Eye (tissue), 1 donor: ENCODE data around the gene ZNF578.
"Not testable (repeated sequence)": the region's sequence is repeated elsewhere in the genome, so short reads cannot be mapped to it uniquely, and the experiment has no call there.

Source experiments
- DNase-seq: peaks from one replicate; pipeline ENCODE4 v3.0.0-alpha.2; 2015

Gene ZNF578

DNA sequence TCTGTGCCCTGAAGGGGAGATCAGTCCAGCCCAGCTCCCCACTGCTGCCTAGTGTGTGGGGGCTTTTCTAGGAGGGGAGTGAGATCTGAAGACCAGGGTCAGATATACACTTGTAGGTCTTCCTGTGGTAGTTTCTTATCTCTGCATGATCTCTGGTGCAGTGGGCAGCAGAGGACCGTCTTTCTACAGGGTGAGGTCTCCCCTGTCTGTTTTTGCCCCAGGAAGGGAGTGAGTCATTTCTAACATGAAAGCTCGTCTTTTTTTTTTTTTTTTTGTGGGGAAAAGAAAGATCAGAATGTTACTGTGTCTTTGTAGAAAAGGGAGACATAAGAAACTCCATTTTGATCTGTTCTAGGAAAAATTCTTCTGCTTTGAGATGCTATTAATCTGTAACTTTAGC, 65.3 kb downstream of the ZNF578 start:
- DNase-seq: no peak

DNA sequence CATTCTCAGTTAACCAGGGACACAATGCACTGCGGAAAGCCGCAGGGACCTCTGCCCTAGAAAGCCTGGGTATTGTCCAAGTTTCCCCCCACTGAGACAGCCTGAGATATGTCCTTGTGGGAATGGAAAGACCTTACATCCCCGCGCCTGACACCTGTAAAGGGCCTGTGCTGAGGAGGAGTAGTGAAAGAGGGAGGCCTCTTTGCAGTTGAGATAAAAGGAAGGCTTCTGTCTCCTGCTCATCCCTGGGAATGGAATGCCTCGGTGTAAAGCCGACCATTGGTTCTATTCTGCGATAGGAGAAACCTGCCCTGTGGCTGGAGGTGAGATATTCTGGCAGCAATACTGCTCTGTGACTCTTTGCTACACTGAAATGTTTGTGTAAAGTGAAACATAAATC, 65.8 kb downstream of the ZNF578 start:
- DNase-seq: not testable (repeated sequence)

DNA sequence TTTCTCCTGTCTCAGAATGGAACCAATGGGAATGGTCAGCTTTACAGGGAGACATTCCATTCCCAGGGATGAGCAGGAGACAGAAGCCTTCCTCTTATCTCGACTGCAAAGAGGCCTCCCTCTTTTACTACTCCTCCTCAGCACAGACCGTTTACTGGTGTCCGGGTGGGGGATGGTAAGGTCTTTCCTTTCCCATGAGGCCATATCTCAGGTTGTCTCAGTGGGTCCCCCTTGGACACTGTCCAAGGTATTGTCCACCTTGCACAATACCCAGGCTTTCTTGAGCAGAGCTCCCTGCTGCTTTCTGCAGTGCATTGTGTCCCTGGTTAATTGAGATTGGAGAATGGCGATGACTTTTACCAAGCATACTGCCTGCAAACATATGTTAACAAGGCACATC, 66.7 kb downstream of the ZNF578 start:
- no peak for DNase-seq

DNA sequence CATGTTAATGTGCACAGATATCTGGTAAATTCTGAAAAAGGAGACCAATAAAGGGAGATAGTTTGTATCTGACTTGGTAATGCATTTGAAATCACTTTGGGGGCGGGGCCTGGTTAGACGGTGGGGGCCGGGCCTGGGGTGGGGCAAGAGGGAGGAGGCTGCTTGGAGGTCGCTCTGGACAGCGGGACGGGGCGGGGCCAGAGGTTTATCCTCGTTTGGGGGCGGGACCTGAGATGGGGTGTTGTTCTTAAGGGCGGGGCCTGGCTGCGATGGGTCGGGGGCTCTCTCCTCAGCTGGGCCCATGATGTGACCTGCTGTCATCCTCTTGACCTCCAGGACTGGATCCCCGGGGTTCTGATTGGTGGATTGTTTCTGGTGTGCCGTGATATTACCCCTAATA, 69.2 kb downstream of the ZNF578 start:
- DNase-seq: no peak

DNA sequence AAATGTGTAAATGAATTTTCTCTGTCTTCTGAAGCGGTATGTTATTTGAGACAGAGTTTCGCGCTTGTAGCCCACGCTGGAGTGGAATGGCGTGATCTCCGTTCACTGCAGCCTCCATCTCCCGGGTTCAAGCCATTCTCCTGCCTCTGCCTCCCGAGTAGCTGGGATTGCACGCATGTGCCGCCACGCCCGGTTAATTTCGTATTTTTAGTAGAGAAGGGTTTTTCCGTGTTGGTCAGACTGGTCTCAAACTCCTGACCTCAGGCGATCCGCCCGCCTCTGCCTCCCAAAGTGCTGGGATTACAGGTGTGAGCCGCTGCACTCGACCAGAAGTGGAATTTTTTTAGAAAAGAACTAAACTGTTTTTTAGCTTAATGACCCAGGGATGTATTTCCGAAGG, 70.7 kb downstream of the ZNF578 start:
- DNase-seq: no peak

DNA sequence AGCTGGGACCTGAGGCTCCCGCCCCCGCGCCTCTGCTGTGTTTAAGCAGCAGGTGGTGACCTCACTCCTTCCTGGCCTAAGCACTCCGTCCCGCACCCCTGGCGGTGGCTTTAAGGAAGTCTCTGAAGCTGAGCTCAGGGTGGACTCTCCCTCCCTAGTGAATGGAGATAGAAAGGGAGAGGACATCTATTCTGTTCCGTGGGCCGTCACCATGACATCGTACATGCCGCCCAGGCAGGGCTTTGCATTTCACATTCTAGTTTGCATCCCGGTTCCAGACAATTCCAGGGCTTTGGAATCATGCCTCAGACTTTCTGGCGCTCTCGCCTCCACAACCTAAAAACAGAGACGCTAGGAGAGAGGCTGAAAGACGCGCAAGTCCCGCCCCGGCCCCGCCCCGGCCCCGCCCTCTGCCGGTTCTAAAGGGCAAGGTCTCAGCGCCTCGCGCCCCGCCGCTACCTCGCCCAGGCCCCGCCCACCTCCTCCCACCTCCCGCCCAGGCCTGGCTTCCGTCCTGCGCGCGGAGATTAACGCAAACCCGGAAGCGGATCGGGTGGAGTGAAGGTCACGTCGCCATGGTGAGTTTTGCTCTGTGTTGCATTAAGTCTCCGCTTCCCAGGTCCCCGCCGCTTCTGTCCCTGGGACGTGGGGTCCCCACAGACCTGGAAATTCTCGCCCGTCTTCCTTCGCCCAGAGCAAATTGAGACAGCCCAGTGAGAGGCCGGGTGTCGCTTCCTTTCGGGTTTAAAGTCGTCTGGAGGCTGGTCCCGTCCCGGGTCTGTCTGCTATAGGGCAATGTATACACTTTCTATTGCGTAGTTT, 74.0 kb downstream of the ZNF578 start, which contains the start of gene ZNF808:
Gene ZNF808, plus strand, starts transcription at position 535 of the 822 bp plus-strand sequence. CDS start 15,617 bp downstream, outside the sequence.
- DNase-seq: peak; percentile 96

DNA sequence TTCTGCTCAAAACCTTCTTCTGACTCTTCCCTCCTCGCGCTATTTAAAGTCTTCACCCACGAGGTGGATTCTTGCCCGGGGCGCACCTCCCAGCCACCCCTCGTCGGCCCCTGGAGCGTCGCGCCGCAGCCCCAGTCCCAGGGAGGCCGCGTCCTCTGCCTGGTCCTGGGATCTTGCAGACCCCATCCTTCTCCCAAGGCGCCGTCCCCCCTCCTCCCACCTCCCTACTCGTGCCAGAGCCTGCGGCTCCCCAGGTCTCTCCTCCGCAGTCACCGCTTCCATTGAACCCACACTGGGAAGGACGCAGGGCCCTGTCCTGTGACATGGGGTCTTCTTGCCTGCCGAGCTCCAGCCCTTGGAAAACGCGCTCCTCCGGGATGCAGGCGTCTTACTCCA, 74.6 kb downstream of the ZNF578 start:
- no peak for DNase-seq

DNA sequence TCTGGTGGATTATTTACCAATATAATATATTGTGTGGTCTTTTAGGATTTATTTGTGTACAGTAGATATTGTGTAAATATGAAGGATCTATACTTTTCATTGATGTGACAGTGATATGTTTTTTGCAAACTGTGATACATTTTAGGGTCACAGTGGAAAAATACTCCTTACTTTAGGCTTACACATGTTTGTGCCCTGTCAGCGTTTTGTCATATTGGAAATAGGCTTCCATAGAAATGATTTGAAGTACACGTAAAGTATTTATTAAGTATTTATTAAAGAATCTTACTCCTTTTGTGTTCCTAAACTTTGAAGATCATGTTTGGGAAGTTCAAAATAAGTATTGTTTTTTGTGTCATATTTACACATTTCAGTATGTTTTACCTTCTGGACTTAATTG, 79.1 kb downstream of the ZNF578 start:
- no peak for DNase-seq

DNA sequence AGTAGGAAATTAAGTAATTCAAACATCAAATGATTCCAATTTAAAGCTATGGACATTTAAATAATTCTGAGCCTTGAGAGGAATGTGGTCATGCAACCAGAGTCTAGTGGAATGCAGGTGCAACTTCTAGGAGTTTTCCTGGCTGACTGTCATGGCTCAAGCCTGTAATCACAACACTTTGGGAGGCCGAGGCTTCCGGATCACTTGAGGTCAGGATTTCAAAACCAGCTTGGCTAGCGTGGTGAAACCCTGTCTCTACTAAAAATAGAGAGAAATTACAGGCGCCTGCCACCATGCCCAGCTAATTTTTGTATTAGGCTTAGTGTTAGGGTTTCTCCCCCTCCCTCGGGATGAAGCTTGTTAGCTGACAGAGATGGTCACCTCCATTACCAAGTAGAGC, 80.5 kb downstream of the ZNF578 start:
- DNase-seq: no peak

DNA sequence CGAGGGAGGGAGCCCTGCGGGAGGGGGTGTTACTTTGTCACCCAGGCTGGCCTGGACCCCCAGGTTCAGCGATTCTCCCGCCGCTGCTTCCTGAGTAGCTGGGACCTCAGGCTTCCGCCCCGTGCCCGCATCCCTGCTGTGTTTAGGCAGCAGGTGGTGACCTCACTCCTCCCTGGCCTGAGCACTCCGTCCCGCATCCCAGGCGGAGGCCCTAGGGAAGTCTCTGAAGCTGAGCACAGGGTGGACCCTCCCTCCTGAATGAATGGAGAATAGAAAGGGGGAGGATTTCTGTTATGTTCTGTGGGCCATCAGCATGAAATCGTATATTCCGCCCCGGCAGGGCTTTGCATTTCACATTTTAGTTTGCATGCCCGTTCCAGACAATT, 82.0 kb downstream of the ZNF578 start:
- not testable (repeated sequence) for DNase-seq

DNA sequence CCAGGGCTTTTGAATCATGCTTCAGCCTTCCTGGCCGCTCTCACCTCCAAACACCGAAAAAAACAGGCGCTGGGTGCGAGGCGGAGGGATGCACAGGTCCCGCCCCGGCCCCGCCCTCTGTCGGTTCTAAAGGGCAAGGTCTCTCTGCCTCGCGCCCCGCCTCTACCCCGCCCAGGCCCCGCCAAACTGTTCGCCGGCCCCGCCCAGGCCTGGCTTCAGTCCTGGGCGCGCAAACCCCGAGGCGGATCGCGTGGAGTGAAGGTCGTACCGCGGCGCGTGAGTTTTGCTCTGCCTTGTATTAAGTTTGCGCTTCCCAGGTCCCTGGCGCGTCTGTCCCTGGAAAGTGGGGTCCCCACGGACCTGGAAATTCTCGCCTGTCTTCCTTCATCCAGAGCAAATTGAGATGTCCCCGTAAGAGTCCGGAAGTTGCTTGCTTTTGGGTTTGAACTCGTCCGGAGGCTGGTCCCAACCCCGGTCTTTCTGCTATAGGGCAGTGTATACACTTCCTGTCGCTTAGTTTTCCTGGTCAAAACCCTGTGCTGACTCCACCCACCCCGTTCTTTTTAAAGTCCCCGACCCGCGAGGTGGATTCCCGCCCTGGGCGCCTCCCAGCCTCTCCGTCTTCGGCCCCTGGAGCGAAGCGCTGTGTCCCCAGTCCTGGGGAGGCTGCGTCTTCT, 82.6 kb downstream of the ZNF578 start:
- peak; percentile 91 for DNase-seq

DNA sequence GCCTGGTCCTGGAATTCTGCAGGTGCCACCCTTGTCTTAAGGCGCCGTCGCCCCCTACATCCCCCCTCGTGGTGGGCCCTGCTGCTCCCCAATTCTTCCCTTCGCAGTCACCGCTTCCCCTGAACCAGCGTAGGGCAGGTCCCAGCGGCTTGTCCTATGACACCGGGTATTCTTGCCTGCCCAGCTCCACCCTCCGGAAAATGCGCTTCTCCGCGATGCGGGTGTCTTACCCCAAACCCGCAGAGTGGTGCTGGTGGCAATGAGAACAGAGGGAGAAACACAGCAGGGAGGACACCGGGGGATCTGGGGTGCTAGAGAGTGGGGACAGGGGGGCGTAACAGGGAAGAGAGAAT, 83.1 kb downstream of the ZNF578 start:
- DNase-seq: peak; percentile 44

DNA sequence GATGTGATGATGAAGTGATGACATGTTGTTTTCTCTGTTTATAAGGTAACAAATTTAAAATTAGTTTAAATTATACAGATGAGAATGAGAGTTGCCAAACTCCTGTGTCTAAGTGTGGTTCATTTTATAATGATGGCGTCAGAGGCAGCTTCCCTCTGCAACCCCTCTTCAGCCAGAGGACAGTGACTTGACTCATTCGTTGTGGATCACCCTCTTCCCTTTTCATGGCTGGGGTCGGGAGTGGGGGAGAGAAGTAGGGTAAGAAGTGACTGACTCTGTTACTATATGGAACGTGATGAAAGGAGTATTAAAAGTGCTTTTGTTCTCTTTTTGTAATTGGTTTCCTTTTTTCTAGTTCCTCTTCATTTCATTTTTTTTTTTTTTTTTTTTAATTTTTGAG, 85.5 kb downstream of the ZNF578 start:
- not testable (repeated sequence) for DNase-seq

DNA sequence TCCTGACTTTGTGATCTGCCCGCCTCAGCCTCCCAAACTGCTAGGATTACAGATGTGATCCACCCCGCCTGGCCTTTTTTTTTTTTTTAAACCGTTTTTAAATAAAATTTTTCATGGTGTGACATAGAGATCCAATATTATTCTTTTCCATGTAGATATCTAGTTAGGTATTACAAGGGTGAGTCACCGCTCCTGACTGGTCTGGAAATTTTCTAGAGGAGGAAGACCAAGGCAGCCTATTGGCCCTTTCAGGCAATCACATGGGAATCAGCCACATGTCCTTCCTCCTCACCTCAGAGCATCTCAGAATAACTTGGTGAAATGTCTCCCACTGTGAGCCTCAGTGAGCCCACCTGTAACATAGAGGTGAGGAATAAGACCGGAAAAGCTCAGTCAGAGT, 87.8 kb downstream of the ZNF578 start:
- not testable (repeated sequence) for DNase-seq

DNA sequence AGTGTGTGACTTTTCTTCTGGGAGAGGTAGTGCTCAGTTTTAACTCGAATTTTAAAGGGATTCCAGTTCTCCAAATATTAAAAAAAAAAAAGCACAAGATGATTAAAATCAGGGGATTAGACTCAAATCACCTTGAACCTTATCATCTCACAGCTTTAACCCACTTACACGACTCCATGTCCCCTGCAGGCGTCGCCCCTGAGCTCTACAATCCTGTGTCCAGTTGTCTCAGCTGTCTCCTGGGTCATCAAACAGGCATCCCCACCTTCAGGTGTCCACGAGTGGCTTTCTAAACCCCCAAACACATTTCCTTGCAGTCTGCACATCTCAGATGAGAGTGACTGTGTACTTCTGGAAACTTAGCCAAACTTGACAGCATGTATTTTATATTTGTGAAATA, 88.3 kb downstream of the ZNF578 start:
- no peak for DNase-seq

DNA sequence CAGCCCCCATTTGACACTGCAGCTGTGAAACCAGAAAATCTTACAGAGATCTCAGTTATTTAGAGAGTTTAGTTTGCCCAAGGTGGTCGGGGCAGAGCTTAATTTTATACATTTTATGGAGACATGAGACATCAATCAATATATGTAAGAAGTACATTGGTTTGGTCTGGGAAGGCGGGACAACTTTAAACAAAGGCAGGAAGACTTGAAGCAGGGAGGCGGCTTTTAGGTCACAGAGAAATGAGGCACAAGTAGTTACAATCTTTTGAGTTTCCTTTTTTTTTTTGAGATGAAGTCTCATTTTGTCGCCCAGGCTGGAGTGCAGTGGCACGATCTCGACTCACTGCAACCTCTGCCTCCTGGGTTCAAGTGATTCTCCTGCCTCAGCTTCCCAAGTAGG, 89.2 kb downstream of the ZNF578 start:
- DNase-seq: not testable (repeated sequence)

DNA sequence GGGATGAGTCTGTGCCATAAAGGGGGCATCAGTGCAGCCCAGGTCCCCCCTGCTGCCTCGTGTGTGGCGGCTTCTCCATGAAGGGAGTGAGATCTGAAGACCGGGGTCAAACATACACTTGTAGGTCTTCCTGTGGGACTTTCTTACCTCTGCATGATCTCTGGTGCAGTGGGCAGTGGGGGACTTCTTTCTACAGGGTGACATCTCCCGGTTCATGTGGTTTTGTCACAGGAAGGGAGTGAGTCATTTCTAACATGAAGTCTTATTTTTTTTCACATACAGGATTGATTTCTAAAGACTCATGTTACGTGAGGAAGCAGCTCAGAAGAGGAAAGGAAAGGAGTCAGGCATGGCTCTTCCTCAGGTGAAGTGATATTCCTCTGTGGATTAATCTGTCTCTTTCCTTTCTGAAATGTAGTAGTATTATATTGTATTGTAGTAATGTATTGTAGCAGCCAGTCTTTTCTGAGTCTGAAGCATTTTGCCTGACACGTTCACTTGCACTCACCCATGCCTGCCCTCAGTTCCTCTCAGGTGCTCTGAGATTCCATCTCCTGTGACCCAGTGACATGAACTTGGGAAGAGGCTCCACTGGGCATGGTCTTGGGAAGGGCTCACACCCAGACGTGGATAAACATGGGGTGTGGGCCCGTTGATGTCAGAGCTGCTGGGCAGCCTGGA, 89.8 kb downstream of the ZNF578 start:
- DNase-seq: no peak

DNA sequence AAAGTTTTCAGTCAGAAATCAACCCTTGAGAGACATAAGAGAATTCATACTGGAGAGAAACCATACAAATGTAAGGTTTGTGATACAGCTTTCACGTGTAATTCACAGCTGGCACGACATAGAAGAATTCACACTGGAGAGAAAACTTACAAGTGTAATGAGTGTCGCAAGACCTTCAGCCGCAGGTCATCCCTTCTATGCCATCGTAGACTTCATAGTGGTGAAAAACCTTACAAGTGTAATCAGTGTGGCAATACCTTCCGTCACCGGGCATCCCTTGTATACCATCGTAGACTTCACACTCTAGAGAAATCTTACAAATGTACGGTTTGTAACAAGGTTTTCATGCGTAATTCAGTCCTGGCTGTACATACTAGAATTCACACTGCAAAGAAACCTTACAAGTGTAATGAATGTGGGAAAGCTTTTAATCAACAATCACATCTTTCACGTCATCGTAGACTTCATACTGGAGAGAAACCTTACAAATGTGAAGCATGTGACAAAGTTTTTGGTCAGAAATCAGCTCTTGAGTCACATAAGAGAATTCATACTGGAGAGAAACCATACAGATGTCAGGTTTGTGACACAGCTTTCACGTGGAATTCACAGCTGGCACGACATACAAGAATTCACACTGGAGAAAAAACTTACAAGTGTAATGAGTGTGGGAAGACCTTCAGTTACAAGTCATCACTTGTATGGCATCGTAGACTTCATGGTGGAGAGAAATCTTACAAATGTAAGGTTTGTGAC, 101.0 kb downstream of the ZNF578 start:
- DNase-seq: no peak

DNA sequence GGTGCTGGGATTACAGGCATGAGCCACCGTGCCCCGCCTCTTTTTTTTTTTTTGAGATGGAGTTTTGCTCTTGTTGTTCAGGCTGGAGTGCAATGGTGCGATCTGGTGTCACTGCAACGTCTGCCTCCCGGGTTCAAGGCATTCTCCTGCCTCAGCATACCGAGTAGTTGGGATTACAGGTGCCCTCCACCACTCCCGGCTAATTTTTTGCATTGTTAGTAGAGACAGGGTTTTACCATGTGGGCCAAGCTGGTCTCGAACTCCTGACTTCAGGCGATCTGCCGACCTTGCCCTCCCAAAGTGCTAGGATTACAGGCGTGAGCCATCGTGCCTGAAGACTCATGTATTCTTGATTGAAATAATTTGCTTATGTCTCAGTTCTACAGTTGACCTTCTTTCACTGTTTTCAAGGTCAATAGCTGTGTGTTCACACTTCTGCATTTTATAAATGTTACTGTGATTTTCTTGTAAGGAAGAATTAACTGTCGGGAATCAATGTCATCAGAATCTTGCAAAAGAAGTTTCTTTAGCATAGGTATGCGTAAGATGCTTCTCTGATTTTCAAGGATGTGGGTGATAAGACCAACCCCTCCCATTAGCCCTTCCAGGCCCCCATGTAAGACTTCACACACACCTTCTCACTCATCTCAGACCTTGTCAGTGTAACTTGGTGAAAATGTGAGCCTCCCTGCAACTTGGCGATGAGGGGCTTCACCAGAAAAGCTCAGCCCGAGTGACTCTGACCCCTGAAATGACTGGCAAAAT, 104.1 kb downstream of the ZNF578 start:
- no peak for DNase-seq

DNA sequence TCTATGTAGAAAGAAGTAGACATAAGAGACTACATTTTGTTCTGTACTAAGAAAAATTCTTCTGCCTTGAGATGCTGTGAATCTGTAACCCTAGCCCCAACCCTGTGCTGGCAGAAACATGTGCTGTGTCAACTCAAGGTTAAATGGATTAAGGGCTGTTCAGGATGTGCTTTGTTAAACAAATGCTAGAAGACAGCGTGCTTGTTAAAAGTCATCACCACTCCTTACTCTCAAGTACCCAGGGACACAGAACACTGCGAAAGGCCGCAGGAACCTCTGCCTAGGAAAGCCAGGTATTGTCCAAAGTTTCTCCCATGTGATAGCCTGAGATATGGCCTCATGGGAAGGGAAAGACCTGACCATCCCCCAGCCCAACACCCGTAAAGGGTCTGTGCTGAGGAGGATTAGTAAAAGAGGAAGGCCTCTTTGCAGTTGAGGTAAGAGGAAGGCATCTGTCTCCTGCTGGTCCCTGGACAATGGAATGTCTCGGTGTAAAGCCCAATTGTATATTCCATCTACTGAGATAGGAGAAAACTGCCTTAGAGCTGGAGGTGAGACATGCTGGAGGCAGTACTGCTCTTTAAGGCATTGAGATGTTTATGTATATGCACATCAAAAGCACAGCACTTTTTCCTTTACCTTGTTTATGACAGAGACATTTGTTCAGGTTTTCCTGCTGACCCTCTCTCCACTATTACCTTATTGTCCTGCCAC, 105.5 kb downstream of the ZNF578 start:
- DNase-seq: not testable (repeated sequence)

DNA sequence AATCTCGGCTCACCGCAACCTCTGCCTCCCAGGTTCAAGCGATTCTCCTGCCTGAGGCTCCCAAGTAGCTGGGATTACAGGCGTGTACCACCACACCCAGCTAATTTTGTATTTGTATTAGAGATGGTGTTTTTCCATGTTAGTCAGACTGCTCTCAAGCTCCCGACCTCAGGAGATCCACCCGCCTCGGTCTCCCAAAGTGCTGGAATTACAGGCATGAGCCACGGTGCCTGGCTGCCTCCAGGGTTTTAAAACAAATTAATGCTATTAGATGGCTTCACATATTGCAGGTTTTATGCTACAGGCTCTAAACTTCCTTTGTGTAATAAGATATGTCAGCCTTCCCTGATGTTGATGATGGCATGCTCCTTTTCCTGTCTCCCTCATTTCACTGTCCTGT, 108.3 kb downstream of the ZNF578 start:
- DNase-seq: not testable (repeated sequence)
